Testis (tissue), 2 donors: ENCODE results near the gene DRD4.

Experiments used
- POLR2A ChIP-seq: fragments of 450-650 bp; IDR thresholded peaks from one replicate; pipeline ENCODE4 v1.6.1; 2017; ENCODE audit warnings: antibody characterized with exemption, mild to moderate bottlenecking, moderate library complexity
- TF ChIP-seq, protein P1 (sequence below), 3 experiments: fragments of 450-650 bp in 2 of 3; fragments of 200-600 bp in 1 of 3; sonication (generic) in 1 of 3; IDR thresholded peaks; one replicate each; pipeline ENCODE4 v1.5.1; 2016 to 2019; ENCODE audit warnings: antibody characterized with exemption in 3 of 3, mild to moderate bottlenecking in 2 of 3, moderate library complexity in 1 of 3

DNA sequence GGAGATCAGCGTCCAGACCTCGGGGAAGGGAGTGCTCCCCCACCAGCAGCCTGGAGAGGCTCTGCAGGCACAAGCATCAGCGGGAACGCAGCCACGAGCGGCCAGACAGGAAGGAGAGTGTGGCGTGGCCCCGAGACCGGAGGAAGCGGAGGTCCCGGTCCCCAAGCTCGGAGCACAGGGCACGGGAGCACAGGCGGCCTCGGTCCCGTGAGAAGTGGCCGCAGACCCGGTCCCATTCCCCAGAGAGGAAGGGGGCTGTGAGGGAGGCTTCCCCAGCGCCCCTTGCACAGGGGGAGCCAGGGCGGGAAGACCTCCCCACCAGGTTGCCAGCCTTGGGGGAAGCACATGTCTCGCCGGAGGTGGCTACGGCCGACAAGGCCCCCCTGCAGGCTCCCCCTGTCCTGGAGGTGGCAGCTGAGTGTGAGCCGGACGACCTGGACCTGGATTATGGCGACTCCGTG lies 28.2 kb upstream of the DRD4 start:
- TF ChIP-seq, protein P1, sequence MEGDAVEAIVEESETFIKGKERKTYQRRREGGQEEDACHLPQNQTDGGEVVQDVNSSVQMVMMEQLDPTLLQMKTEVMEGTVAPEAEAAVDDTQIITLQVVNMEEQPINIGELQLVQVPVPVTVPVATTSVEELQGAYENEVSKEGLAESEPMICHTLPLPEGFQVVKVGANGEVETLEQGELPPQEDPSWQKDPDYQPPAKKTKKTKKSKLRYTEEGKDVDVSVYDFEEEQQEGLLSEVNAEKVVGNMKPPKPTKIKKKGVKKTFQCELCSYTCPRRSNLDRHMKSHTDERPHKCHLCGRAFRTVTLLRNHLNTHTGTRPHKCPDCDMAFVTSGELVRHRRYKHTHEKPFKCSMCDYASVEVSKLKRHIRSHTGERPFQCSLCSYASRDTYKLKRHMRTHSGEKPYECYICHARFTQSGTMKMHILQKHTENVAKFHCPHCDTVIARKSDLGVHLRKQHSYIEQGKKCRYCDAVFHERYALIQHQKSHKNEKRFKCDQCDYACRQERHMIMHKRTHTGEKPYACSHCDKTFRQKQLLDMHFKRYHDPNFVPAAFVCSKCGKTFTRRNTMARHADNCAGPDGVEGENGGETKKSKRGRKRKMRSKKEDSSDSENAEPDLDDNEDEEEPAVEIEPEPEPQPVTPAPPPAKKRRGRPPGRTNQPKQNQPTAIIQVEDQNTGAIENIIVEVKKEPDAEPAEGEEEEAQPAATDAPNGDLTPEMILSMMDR (IDR thresholded peaks at IDR 0.05) = no peak
- no peak for TF ChIP-seq POLR2A
